NCI-H146 (cell line): Measurements from ENCODE around the gene PEX3.
"Not testable (repeated sequence)": the region's sequence is repeated elsewhere in the genome, so short reads cannot be mapped to it uniquely, and the experiment has no call there.

ENCODE experiments used
- DNase-seq: peaks from one replicate; lab custom pipeline; 2025; lab: John Stamatoyannopoulos, UW

Gene PEX3

GRCh38 chr6:143447865-143448264 is 2.7 kb upstream of the PEX3 start:
- not testable (repeated sequence) for DNase-seq

DNA sequence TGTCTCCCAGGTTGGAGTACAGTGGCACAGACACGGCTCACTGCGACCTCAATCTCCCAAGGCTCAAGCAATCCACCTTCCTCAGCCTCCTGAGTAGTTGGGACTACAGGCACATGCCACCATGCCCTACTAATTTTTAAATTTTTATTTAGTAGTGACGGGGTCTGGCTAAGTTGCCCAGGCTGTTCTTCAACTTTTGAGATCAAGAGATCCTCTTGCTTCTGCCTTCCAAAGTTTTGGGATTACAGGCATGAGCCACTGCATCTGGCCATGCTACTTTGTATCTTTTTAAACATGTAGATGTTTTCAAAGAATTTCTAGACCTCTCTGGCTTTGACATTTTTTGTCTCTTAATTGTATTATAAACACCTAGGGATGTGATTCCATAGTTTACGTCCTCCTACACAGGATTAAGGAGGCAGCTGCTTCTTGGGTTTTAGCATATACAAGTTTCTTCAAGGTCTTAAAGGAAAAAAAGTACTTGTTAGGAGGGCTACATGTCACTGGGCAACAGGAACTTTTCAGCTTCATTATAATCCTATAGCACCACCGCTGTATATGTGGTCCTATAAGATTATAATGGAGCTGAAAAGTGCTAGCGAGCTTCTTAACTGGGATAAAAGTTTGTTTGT is 1.4 kb upstream of the PEX3 start:
- DNase-seq: no peak

DNA sequence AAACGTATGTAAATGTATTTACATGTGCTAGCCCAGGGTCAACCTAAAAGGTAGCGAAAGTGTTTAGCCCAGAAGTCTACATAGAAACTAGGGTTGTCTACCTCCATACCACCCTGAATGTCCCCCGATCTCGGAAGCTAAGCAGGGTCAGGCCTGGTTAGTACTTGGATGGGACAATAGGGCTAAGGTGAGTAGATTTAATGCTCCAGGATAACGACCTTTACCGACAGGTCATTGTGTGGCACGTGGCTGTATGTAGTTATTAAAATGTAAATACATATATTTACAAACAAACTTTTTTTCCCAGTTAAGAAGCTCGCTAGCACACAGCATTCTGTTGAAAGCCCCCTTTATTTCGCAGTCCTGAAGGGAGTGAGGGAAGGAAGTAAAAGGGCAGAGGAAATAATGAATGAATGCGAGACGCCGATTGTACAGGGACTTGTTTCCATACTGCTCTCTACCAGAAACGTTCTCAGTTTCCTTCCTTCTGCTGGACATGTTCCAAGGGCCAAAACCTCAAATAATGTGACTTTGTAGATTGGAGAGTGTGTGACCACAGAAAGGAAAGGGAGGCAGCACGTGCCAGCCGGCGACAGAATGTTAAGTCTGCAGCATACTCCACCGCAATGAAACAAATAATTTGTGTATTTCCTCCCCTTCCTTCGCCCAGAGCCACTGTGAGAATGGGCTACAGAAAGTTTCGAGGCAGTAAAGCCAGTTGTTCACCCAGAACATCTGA is 722 bp upstream of the PEX3 start:
- DNase-seq: peak; percentile 47

GRCh38 chr6:143451531-143451930 is 926 bp downstream of the PEX3 start:
- DNase-seq: no peak

- DNase-seq: no peak
These were observed 7.2 kb downstream of the PEX3 start for GRCh38 chr6:143457563-143458359.

DNA sequence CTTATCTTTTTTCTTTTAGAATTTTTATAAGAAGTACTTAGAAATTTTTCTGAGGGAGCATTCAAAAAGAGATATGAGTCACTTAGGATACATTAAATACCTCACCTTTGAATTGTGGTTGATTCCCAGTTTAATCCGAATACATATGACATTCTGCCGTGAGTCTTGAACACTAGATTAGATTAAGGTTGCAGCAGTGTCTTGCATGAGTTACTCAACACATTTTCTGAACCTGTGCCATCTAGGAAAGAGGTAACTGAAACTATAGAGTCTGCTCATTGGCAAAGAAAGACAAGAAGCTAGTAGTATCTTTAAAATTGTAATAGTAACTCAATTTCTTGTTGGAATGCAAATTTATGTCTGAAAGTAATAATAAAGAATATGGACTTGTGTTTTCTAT is 14.9 kb downstream of the PEX3 start:
- no peak for DNase-seq

GRCh38 chr6:143468026-143468425 is 17.4 kb downstream of the PEX3 start:
- DNase-seq: no peak

- not testable (repeated sequence) for DNase-seq
These were observed 18.2 kb downstream of the PEX3 start for GRCh38 chr6:143468823-143469222.

DNA sequence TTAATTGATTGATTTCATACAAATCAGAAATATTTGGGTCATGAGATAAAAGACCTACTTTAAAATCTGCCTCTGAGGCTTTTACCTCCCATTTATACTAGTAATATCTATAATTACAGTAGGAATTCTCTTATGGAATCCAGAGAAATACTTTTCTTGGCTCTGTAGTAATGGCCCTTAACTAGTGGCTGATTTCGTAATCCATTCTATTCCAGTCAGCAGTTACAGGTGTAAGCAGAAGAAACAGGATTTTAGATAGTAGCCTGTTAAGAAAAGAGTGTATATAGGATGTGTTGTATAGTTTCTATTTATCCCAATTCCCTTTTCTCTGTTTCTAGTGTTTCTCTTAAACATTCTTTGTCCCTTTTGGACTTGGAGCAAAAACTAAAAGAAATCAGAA is 21.2 kb downstream of the PEX3 start:
- DNase-seq: no peak

DNA sequence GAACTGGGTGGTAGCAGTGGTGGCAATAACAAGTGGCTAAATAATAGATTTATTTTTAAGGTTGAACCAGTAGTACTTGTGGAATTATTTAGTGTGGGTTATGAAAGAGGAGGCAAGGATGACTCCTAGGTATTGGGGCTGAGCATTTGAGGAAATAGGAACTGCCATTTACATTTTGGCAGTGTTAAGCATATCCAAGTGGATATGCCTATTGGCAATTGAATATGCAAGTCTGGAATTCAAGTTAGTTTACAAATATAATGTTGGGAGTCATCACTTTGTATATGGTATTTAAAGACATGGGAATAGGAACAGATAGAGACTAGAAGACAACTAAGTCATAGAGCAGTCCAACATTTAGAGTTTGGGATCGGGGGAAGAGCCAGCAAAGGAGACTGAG is 25.9 kb downstream of the PEX3 start:
- DNase-seq: no peak

DNA sequence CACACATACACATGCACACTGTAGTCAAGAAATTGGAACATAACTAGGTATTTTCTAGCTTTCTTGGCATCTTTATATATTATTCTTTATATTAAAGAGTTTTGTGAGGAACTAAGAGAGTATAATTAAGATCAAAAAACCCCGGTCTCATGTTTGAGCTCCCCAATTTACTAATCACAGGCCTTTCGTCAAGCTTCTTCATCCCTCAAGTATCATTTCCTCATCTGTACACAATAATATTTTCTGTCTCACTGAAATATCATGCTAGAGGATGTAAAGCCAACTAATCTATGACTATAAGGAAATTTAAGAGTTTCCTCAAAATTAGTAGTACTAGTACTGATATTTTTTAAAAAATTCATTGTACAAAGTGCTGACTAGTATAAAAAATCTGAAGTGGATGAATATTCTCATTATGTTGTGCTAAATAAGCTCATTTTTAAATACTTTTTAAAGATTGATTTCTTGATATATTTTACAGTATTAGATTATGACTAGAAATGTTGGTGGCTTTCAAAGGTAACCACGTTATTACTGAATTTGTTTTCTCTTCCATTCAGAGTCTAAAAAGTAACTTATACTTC is 28.0 kb downstream of the PEX3 start:
- DNase-seq: no peak

DNA sequence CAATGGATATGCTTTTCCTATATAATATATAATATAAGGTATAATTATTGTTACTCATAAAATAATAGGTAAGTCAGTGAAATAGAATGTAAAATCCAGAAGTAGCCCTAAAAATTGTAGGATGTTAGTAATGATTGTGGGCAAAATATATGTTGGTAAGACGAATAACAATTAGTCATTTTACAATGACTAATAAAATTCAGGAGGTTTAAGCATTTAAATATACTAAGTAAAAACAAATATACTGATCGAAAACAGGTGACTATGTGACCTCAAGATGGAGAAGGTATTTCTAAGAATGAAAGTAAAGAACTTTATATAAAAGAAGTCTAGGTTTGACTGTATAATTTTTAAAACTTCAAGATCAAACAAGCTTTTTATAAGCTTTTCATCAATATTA is 32.0 kb downstream of the PEX3 start:
- no peak for DNase-seq

- no peak for DNase-seq
These were observed 35.4 kb downstream of the PEX3 start for GRCh38 chr6:143485967-143486366.

- DNase-seq: no peak
These were observed 36.1 kb downstream of the PEX3 start for GRCh38 chr6:143486752-143487151.

- no peak for DNase-seq
These were observed 39.6 kb downstream of the PEX3 start for GRCh38 chr6:143490244-143490643.

DNA sequence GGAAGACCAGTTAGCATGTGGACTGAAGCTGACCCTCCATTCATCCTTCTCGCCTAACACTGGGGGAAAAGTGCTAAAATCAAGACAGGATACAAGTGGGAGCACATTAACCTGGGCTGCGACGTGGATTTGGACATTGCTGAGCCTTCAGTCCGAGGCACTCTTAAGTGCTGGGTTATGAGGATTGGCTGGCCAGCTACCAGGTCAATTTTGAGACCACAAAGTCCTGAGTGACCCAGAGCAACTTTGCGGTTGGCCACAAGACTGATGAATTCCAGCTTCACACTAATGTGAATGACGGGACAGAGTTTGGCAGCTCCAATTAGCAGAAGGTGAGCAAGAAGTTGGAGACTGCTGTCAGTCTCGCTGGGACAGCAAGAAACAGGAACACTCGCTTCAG is 40.2 kb downstream of the PEX3 start:
- no peak for DNase-seq

DNA sequence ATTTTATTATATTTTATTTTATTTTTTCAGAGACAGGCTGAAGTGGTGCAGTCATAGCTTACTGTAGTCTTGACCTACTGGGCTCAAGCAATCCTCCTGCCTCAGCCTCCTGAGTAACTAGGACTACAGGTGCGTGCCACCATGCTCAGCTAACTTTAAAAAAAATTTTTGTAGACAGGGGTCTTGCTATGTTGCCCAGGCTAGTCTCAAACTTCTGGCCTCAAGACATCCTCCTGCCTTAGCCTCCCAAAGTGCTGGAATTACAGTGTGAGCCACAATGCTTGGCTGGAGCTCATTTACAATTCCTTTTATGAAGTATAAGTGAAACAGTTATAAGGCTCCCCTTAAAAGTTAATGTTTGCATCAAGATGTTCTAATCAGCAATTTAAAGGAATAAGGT is 46.4 kb downstream of the PEX3 start:
- DNase-seq: no peak

DNA sequence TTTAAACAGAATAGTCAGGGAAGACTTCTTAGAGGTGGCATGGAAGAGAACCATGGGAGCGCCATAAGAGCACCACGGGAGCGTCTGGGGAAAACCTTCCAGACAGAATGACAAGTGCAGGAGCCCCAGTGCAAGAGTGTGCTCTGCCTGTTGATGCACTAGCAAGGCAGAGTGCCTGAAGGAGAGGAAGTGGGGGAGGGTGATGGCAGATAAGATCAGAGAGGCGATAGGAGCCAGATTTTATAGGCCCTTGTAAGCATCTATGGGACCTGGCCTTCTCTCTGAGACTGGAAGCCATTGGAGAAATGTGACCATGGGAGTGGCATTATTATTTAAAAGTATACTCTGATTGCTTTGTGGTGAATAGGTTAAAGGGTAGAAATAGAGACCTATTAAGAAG is 47.8 kb downstream of the PEX3 start:
- no peak for DNase-seq

- DNase-seq: no peak
These were observed 51.2 kb downstream of the PEX3 start for GRCh38 chr6:143501851-143502250.

- no peak for DNase-seq
These were observed 53.8 kb downstream of the PEX3 start for GRCh38 chr6:143504369-143504768.

DNA sequence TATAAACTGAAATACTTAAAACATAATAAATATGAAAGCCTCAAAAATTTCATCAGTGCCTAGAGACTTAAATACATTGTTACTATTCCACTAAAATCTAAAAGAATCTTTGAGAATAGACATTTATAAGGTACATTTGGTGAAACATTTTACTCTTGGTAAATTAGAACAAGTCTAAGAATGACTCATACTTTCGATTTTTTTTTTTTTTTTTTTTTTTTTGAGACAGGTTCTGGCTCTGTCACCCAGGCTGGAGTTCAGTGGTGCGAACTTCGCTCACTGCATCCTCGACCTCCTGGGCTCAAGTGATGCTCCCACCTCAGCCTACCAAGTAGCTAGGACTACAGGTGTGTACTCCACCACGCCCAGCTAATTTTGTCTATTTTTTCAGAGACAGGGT is 54.5 kb downstream of the PEX3 start:
- DNase-seq: no peak

GRCh38 chr6:143505537-143505936 is 54.9 kb downstream of the PEX3 start:
- no peak for DNase-seq

- DNase-seq: no peak
These were observed 55.6 kb downstream of the PEX3 start for GRCh38 chr6:143506199-143506598.
